RCC 7860 (cell line): ENCODE measurements around the gene ABLIM3.

Experiments used
- DNase-seq: peaks from one replicate; pipeline ENCODE4 v3.0.0-alpha.2; 2015; ENCODE audit warnings: low spot score
- FAIRE-seq: peaks from 2 replicates; lab custom pipeline; 2012; peaks lifted over from hg19 to GRCh38; lab: Jason Lieb, UNC

ABLIM3 gene

GRCh38 chr5:149132474-149132873 lies 8.8 kb upstream of the ABLIM3 start:
- FAIRE-seq (no peak), DNase-seq (no peak)

GRCh38 chr5:149133795-149134777 lies 7.2 kb upstream of the ABLIM3 start:
- FAIRE-seq (peak; percentile 98), DNase-seq (peak; percentile 100)

DNA sequence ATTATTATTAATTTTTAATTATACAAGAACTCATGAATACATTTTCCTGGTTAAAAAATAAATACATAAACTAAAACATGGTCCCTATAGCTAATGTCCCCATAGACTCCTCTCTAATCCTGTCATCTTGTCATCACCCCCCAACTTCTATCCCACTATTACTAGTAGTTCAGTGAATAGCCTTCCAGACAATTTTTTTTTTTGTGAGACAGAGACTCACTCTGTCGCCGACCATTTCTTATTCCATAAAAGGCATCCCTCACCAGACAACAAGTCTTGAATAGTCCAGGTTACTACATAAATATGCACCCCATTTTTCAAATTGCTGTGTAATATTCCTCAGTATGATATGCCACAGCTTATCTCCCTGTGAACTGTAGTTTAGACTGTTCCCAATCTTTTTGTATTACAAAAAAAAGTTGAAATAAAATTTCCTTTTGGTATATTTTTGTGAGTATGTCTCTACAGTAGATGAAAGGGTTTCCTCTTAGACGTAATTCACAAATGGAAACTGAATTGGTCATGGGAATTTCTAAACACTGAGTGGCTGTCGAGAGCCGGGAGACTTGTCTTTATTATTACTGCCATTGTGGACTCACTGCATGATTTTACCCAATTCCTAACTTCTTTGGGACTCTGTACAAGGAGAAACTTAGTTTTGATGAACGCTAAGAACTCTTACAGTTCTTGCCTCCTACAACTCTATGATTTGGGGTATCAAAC lies 6.4 kb upstream of the ABLIM3 start:
- no peak for DNase-seq

DNA sequence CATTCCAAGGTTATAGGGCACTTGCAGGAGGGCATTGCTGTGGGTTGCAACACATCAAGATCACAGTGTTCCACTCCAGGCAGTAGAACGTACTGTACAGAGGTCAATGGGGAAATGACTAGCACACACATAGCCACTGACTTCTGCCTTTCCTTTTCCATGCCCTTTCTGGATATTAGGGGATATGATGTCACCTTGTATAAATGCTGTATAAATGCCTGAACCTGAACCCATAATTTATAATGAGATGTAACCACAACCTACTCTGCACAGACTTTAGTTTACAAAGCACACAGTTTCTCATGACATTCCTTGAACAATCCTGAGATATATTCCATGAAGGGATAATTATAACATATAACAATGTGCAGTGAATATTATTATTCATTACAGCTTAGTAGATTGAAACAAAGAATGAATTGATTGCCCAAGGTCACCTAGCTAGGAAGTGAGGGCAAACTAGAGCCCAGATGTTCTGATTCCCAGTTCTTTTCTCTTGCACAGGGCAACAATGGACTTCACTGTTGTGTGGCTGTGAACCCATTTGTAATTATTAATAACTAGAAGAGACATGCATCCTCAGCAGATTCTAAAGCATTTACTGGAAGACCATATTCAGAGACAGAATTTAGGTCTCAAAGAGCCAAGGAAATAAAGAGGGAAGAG lies 5.6 kb upstream of the ABLIM3 start:
- DNase-seq (peak; percentile 86), FAIRE-seq (peak; percentile 84)

More for the DNA sequence above, 6.4 kb upstream of the ABLIM3 start:
- FAIRE-seq = no peak

- FAIRE-seq = no peak
- no peak for DNase-seq
These were observed 2.9 kb upstream of the ABLIM3 start for GRCh38 chr5:149138182-149138923.

DNA sequence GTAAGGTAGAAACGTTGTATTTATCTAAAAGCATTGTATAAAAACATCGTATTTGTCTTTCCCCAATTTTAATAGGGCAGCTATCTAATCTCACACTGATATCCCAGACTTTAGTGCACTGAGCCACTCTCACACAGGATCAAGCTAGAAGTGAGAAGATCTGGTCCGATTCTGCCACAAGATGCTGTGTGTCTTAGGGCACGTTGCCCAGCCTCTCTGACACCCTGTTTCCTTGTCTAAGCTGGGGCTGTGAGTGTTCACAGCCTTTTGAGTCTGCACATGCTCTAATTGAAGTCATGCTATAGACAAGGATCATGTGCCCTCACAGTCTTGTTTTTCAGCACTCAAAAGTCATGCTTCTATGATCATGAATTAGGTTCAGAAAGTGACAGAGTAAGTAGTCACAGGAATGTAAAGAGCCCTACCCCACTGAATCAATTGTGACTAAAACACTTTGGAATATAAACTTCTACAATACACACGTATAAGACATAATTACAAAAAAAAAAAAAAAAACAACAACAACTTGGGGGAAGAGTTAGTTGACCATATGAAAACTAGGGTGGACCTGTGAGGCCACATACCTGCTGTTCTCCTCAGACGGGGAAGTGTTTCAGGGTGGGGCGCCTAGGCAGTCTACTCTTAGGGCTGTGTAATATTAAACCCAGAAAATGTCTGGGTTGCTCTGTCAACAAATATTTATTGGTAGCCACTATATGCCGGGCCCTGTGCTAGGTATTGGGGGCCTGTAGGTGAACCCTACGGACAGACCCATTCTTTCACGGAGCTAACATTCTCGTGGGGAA lies 893 bp upstream of the ABLIM3 start:
- FAIRE-seq (no peak), DNase-seq (peak; percentile 47)

DNA sequence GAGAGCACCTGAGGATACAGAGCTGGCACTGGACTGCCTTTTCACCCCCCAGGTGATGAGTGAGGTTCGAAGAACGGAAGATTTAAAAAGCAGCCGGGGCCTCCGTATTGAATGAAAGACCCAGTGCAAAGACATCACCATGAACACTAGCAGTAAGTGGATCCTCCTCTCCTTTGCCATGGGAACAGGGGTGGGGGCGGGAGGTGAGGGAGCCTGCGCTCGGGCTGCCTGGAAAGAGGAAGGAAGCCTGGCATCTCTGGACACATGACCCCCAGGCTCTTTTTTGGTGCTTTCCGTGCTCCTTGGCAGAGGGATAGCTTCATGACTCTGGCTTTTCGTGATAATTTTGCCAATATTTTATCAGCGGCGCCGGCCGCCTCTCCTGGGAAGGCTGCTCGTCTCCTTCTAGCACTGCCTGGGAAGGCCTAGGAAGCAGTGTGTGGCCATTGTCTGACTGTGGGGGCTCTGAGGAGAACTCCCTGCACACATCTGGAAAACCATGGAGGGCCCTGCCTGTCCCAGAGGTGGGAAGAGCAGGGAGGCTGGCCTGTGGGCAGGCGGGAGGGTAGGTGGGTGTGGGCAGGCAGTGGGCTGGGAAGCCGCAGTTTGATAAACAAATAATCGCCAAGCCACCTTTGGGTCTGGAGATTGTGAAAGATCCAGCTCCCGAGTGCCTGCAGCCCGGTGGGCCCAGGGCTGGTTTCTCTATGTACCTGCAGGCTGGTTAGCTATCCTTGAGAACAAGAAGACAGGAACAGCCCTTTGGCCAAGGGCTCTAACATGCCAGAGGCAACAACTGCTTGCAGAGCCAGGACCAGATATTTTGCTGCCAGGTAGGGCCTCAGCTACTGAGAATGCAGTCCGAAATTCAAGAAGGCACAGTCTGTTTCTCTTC lies 911 bp downstream of the ABLIM3 start:
- DNase-seq = peak; percentile 23
- FAIRE-seq = no peak

GRCh38 chr5:149143470-149143869 lies 2.2 kb downstream of the ABLIM3 start:
- DNase-seq = no peak
- no peak for FAIRE-seq

DNA sequence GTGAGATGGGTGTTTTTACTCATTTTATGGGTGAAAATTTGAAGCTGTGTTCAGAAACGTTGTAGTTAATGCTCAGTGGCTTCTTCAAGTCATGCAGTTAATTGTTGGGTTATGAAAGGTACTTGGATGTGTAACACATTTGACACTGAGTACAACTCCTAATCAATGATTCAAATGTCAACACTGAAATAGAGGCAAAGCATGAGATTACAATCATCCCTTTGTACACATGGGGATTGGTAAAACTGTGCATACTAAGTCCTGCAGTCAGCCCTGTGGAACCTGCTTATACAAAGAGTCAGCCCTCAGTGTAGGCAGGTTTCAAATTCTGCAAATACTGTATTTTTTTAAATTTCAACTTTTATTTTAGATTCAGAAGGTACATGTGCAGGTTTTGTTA lies 3.3 kb downstream of the ABLIM3 start:
- DNase-seq (no peak), FAIRE-seq (no peak)

DNA sequence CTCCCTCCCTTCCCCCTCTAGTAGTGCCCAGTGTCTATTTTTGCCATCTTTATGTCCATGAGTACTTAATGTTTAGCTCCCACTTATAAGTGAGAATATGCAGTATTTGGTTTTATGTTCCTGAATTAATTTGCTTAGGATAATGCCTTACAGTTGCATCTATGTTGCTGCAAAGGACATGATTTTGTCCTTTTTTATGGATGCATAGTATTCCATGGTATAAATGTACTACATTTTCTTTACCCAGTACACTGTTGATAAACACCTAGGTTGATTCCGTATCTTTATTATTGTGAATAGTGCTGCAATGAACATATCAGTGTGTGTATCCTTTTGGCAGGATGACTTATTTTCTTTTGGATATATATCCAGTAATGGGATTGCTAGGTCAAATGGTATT lies 3.8 kb downstream of the ABLIM3 start:
- DNase-seq (no peak), FAIRE-seq (no peak)

- DNase-seq (peak; percentile 90), FAIRE-seq (peak; percentile 95)
These were observed 6.4 kb downstream of the ABLIM3 start for GRCh38 chr5:149147676-149148075.

DNA sequence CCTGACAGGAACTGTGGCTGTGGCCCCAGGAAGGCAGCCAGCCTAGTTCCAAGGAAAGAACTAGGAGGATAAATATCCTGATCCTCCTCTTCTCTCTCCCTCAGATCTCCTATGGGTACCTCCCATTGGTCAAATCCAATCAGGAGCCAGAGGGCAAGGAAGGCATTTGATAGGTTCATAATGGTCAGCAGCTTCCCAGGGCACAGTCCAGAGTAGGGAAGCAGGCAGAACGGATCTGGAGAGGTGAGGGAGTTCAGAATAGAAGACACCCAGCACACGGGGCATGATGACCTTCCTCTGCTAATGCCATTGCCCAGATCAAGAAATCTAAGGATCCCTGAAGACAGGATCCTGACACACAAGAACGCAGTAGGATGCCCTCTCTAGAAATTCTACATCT lies 8.6 kb downstream of the ABLIM3 start:
- FAIRE-seq = no peak
- DNase-seq = no peak

- DNase-seq = no peak
- FAIRE-seq = no peak
These were observed 9.2 kb downstream of the ABLIM3 start for GRCh38 chr5:149150457-149150856.

GRCh38 chr5:149151717-149152116 lies 10.4 kb downstream of the ABLIM3 start:
- FAIRE-seq = no peak
- DNase-seq = peak; percentile 22

DNA sequence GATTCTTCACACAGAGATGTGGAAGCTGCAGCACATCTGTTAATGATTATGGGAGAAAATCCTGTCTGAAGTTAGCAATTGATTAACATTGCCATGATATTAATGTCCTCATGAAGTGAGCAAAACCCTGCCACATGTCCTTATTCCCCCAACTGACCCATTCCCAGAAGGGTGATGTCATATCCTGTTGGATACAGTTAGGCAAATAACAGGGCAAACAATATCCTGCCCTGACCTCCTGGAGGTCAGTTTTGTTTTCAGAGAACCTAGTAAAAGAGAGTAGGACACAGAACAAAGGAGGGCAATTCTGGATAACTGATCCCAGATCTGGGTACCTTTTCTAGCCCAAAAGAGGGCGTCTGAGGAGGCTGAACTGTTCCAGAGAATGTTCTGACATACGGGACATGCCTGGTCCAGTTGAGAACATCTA lies 11.0 kb downstream of the ABLIM3 start:
- peak; percentile 93 for DNase-seq
- FAIRE-seq = peak; percentile 93

GRCh38 chr5:149153193-149153750 lies 12.0 kb downstream of the ABLIM3 start:
- no peak for FAIRE-seq
- no peak for DNase-seq

DNA sequence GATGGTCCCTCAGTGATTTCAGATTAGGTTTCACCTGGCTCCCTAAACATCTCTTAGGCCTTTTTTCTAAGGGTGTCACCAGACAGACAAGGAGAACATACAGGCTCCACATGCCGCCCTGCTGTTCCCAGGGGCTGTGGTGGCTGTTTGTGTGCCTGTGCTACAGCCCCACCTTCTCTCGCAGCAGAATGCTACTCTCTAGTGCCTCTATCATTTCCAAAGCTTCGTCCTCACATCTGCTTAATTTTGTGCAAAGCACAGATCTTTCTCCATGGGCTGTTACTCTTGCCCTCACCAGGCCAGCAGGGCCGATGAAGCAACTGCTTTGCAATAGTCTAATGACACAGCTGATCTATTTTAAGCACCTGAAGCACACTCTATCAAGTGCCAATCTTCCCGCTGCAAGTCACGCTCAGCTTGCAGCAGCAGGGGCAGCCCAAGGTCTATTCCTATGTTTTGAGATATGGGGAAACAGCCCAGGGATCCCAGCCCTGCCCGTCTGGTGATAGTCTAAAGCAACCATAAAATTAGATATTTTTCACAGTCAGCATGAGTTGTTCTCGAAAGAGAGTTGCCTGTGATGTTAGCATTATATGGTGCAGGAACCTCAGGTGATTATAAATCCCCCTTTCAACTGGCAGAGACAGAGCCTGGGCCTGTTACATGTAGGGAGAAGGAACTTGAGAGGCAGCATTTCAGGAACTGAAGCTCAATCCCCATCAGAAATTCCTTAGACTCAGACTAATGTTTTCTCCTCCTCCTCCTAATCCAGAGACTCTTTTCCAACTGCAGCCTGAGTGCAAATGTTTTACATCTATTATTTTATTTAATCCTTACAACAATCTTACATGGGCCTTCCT lies 12.7 kb downstream of the ABLIM3 start:
- DNase-seq = peak; percentile 69
- peak; percentile 35 for FAIRE-seq
